Erythroblast (primary cell): ENCODE data around the gene DCAF8L2.

Experiments used
- GATA1 ChIP-seq: IDR thresholded peaks from 2 replicates; pipeline ENCODE4 v1.6.1; 2011; ENCODE audit warnings: low read depth, mild to moderate bottlenecking, control low read depth, low read length, moderate library complexity
- POLR2A ChIP-seq: IDR thresholded peaks from 2 replicates; pipeline ENCODE4 v1.6.1; 2011; ENCODE audit warnings: mild to moderate bottlenecking, low read length

- no peak for TF ChIP-seq POLR2A
- no peak for TF ChIP-seq GATA1
These were observed 125.5 kb downstream of the DCAF8L2 start for GRCh38 chrX:27715610-27716009.
